Stimulated activated naive CD4-positive, alpha-beta T cell treated with Interleukin-2 at 50 U/mL for 16 hours (primary cell): Measurements from ENCODE around the gene KRT6C.
"Not testable (repeated sequence)": the region's sequence is repeated elsewhere in the genome, so short reads cannot be mapped to it uniquely, and the experiment has no call there.

Source experiments
- DNase-seq: peaks from one replicate; lab custom pipeline; 2025; lab: John Stamatoyannopoulos, UW

The KRT6C gene

DNA sequence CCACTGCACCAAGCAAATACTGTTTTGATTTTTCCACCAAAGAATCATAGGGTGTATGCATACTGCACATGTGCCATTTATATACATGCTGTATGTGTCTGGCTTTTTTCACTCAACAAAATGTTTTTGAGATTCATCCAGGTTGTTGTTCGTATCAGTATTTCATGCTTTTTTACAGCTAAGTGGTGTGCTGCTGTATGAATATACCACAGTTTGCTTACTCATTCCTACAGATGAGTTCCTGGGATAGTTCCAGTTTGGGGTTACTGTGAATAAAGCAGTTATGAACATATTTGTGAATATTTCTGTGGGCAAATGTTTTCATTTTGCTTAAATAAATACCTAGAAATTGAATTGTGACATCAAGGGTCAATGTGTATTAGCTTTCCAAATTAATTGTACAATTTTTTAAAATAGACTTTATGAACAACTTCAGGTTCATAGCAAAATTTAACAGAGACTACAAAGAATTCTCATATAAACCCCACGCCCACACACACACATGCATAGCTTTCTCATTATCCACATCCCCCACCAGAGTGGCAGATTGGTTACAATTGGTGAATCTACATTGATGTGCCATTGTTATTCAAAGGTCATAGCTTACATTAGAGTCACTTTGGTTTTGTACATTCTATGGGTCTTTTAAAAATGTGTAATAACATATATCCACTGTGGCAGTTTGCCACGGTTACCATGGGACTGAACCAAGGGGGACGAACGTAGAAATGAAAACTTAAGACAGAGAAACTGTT lies 26.4 kb upstream of the KRT6C start:
- DNase-seq = no peak

- DNase-seq = no peak
Measured at GRCh38 chr12:52498946-52499345, 25.3 kb upstream of the KRT6C start.

DNA sequence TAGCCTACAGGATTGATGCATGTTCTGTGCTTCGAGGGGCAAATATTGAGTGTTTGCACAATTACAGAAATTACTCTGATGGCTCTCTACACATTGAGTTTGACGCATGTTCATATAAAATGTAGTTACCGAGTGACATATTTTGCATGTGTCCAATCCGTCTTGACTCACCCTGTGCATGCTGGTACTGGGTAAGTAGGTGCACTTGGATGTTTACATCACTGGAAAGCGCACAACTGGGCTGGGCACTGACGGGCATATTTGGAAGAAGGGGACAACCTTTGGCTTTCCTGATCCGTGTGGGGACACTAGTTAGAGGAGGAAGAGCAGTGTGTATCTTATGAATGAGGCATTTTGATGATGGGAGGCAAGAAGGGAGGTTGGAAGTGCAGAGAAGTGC lies 24.4 kb upstream of the KRT6C start:
- DNase-seq = no peak

- no peak for DNase-seq
Measured at GRCh38 chr12:52496590-52497071, 23.0 kb upstream of the KRT6C start.

GRCh38 chr12:52496054-52496453 lies 22.4 kb upstream of the KRT6C start:
- DNase-seq = no peak

DNA sequence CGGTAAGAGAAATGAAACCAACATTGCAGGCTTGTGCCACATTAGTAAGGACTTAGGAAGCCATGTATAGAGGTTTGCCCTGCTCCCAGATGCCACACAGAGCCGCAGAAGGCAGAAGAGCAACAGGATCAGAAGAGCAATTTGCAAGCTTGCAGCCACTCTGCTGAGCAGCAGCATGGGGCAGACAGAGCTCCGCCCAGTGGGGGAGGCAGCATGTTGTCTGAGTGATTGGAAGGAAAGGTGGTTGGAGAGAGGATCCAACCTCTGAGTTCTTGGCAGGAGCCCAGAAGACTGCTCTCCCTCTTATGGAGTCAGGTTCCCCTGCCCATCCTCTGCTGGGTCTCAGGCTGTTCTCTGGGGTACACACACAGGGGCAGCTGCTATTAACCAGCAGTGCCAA lies 21.8 kb upstream of the KRT6C start:
- no peak for DNase-seq

GRCh38 chr12:52494518-52494917 lies 20.9 kb upstream of the KRT6C start:
- DNase-seq = no peak

GRCh38 chr12:52494100-52494499 lies 20.5 kb upstream of the KRT6C start:
- DNase-seq = no peak

DNA sequence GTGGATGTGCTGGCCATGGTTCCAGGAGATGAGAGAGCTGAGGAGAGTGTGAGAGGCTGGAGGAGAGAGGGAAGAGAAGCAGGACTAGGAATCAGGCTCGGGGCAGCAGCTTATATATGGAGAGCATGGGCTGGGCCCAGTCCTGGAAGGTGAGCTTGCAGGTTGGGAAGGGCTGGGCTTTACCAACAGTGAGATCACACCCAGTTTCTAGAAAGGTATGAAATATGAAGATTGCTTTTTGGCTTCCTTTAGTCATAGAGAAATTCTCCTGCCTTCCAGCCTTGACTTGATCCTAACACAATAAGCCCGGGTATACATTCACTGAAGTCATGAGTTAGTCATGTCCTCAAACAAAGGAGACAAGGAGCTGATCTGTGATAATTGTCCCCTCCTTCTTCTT lies 19.6 kb upstream of the KRT6C start, which contains the start of gene KRT6A:
TSS of gene KRT6A (minus strand) at position 86 of the 400 bp plus-strand sequence. CDS start at position 17, 69 bp downstream.
- no peak for DNase-seq

GRCh38 chr12:52492405-52492804 lies 18.8 kb upstream of the KRT6C start:
- DNase-seq = not testable (repeated sequence)

GRCh38 chr12:52491495-52491894 lies 17.9 kb upstream of the KRT6C start:
- DNase-seq = not testable (repeated sequence)

DNA sequence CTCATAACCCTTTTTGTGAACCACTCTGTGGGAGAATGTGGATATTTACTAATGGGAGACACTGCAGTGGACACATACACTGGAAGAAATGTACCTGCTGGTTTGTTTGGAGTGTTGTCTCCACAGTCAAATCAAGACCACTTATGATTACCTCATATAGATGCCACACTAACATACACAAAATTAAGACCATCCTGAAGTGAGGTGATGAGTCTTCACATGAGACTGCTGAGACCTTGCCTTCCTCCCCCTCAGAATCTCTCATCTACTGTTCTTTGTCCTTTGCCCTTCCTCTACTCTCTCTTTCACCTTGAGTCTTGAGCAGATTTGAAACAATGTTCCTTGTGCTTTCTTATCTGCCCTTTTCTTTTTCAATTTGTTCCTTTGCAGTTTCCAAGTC lies 15.1 kb upstream of the KRT6C start:
- DNase-seq = no peak

- DNase-seq = not testable (repeated sequence)
Measured at GRCh38 chr12:52487744-52488443, 14.3 kb upstream of the KRT6C start.

DNA sequence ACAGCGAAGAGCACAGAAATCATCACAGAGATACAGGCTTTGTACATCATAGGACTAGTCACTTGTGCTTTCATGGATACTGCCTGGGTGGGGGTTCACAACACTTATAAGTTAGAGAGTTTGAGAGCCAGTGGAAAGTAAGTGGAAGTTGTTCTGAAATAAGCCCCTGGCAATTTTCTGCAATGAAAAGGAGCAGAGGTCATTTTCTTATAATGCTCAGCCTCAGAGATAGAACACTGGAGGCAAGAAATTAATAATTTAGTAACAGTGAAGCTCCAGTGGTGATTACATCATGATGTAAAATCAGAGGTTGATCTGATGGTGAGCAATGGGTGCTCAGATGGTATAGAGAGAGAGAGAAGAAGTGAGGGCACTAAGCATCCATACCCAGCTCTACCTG lies 13.6 kb upstream of the KRT6C start:
- DNase-seq = no peak

DNA sequence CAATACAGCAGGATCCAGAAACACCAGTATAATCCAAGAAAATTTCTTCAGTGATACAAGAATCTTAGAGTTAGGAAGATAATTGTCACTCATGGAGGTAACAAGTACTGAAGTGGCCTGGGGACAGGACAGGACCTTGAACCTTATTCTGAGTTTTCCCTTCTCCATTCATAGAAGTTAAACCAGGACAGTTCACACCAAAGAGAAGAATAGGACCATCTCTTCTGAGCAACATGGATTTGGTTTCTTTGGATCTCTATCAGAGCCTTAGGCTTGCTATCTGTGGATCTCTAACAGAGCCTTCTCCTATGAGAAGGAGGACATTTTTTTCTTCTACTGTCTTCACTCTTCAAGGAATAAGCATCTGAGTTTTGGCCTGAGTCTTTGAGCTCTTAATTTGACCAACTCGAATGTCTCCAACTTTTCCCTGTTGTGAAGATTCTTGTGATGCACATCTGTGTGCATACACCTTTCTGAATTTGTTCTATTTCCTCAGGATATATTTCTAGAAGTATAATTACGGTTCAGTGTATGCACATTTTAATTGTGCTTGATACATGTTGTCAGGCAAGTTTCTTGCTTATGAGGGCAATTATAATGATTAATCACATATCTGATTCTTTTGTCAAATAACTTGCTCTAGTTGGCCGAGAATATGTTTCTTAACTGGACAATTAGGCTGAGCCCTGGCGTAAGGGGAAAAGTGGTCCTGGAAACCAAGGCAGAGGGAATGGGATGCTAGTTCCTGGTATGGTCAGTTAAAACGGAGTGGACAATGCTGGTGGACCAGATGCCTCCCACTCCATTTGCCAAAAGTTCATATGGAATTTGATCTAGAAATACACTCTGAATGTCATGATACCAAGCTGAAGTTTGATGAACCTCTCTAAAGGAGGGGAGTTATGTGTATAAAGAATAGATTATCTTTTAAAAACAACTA lies 12.8 kb upstream of the KRT6C start:
- DNase-seq = no peak

DNA sequence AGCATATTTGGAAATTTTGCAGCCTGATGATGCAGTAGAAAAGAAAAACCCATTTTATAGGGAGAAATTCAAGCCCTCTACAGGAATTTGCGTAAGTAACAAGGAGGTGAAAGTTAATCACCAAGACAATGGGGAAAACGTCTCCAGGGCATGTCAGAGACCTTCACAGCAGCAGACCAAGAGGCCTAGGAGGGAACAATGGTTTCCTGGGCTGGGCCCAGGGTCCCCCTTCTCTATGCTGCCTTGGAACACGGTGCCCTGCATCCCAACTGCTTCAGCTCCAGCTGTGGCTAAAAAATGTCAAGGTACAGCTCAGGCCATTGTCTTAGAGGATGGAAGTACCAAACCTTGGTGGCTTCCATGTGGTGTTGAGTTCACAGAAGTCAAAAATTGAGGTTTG lies 6.5 kb upstream of the KRT6C start:
- DNase-seq = no peak

- DNase-seq = no peak
Measured at GRCh38 chr12:52477651-52478050, 4.0 kb upstream of the KRT6C start.

DNA sequence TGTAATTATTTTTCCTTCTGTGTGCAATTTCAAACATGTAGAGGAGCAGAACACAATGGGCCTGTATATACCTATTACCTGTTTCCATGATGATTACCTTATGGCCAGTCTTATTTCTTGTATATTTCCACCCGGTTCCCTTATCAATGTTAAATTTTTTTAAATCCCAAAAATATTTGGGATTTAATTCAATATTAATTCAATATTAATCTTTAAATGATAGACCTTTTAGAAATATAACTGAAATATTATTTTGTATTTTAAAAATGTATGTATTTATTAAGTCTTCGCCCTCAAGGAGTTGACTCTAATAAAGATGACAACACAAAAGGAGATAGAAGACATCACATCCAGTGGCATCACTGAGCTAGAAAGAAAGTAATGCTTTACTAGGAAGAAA lies 607 bp upstream of the KRT6C start:
- no peak for DNase-seq

DNA sequence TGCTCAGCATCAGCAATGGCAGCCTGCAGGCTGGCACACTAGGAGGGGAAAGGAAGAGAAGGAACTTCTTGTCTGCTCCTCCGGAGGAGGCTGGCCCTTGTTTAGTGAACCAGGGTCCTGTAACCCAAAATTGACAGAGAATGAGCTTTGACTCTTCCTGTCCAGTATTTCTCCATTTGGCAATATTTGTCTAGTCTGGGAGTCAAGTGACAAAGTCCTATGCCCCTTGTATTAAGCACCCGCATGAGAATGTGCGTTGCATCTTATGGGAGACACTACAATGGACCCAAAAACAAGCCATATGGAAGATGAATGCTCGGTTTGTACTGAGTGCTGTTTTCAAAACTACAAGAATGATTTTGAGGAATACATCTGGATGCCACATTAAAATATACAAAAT lies 3.8 kb downstream of the KRT6C start:
- no peak for DNase-seq

DNA sequence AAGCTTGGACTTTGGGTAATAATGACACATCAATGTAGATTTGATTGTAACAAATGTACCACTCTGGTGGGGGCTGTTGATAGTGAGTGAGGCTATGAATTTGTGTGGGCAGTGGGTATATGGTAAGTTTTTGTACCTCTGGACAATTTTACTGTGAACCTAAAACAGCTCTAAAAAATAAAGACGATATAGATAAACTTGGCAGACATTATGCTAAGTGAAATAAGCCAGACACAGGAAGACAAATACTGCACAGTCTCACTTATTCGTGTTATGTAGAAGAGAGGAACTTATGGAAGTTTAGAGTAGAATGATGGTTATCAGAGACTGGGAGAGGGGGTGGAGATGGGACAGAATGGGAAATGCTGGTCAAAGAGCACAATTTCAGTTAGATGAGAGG lies 8.7 kb downstream of the KRT6C start:
- no peak for DNase-seq

- no peak for DNase-seq
Measured at GRCh38 chr12:52461693-52462092, 11.9 kb downstream of the KRT6C start.

- DNase-seq = no peak
Measured at GRCh38 chr12:52458861-52459260, 14.7 kb downstream of the KRT6C start.
